ENCODE measurements around the gene NCKAP5. TPM values are rescaled to one million over a fixed set of nuclear protein-coding genes. Genes with fewer than 3 reads are reported as not detected.

The NCKAP5 gene
- polyA plus RNA-seq (2013, experiment 1 of 2) = 1.8 TPM
- 4.4 TPM for polyA plus RNA-seq (2013, experiment 2 of 2)

DNA sequence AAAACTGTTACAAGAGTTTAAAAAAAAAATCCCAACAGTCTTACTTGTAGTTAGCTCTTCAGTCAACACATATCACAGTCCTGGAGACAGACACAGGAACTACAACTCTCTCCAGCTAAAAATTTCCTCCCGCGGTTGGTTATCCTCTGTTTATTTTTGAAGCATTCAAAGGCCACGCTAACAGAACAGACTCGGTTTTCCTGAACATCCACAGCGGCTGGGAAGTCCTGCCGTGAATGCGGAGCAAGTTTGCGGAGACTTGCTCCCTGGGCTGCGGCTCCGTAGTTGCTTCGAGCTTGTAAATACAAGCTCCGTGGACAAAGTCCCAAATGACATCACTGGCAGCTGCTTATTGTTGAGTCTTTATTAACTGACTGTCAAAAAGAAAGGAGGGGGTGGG lies at the start of gene NCKAP5:
Gene NCKAP5, minus strand, starts transcription at position 292 of the 400 bp plus-strand sequence. CDS start 50,937 bp downstream, outside the sequence.
- Histone ChIP-seq H3K9ac (ENCODE audit: low read depth, low read length) (no peak within 1 kb of the TSS), H3K36me3 (ENCODE audit: insufficient read depth, low read length) (no peaks in the 10 kb centered on the region), H3K4me1 (ENCODE audit: insufficient read depth, low read length) (peaks cover 53% of the 10 kb centered on the region), H3K27ac (ENCODE audit: low read depth, low read length) (no peak within 1 kb of the TSS), H3K27me3 (ENCODE audit: insufficient read depth, low read length) (no peaks in the 10 kb centered on the region), H3K9me3 (ENCODE audit: insufficient read depth, low read depth, low read length) (no peaks in the 10 kb centered on the region), H3K4me3 (ENCODE audit: low read length) (peak within 1 kb of the TSS; percentile 14; the same call in 1 of the 2 replicates)
- WGBS = 30% methylated on average over 12 of the region's 12 CpGs

- H3K4me1 ChIP-seq (ENCODE audit: insufficient read depth, low read length) = peaks cover 22% of the 10 kb centered on the region; the same call in 1 of the 2 replicates
- no peaks in the 10 kb centered on the region for H3K36me3 ChIP-seq (ENCODE audit: insufficient read depth, low read length)
- no peak overlapping the region for H3K4me3 ChIP-seq (ENCODE audit: low read length)
- H3K9ac ChIP-seq (ENCODE audit: low read depth, low read length) = no peak overlapping the region
- no peaks in the 10 kb centered on the region for H3K27me3 ChIP-seq (ENCODE audit: insufficient read depth, low read length)
- no peaks in the 10 kb centered on the region for H3K9me3 ChIP-seq (ENCODE audit: insufficient read depth, low read depth, low read length)
- H3K27ac ChIP-seq (ENCODE audit: low read depth, low read length) = no peak overlapping the region
Measured at GRCh38 chr2:133609664-133610063, 41.4 kb upstream of the NCKAP5 start.

- Histone ChIP-seq H3K4me3 (ENCODE audit: low read length) (no peak overlapping the region), H3K4me1 (ENCODE audit: insufficient read depth, low read length) (peaks cover 22% of the 10 kb centered on the region; the same call in 1 of the 2 replicates), H3K27ac (ENCODE audit: low read depth, low read length) (no peak overlapping the region), H3K9ac (ENCODE audit: low read depth, low read length) (no peak overlapping the region), H3K36me3 (ENCODE audit: insufficient read depth, low read length) (no peaks in the 10 kb centered on the region), H3K9me3 (ENCODE audit: insufficient read depth, low read depth, low read length) (no peaks in the 10 kb centered on the region), H3K27me3 (ENCODE audit: insufficient read depth, low read length) (no peaks in the 10 kb centered on the region)
- 98% methylated on average over 1 of the region's 1 CpG for WGBS
Measured at GRCh38 chr2:133608291-133608690, 40.0 kb upstream of the NCKAP5 start.

GRCh38 chr2:133607679-133608078 lies 39.4 kb upstream of the NCKAP5 start:
- no peaks in the 10 kb centered on the region for H3K36me3 ChIP-seq (ENCODE audit: insufficient read depth, low read length)
- no peak overlapping the region for H3K9ac ChIP-seq (ENCODE audit: low read depth, low read length)
- no peaks in the 10 kb centered on the region for H3K27me3 ChIP-seq (ENCODE audit: insufficient read depth, low read length)
- WGBS = 93% methylated on average over 1 of the region's 1 CpG
- H3K27ac ChIP-seq (ENCODE audit: low read depth, low read length) = no peak overlapping the region
- H3K4me3 ChIP-seq (ENCODE audit: low read length) = no peak overlapping the region
- no peaks in the 10 kb centered on the region for H3K9me3 ChIP-seq (ENCODE audit: insufficient read depth, low read depth, low read length)
- peaks cover 22% of the 10 kb centered on the region; the same call in 1 of the 2 replicates for H3K4me1 ChIP-seq (ENCODE audit: insufficient read depth, low read length)

DNA sequence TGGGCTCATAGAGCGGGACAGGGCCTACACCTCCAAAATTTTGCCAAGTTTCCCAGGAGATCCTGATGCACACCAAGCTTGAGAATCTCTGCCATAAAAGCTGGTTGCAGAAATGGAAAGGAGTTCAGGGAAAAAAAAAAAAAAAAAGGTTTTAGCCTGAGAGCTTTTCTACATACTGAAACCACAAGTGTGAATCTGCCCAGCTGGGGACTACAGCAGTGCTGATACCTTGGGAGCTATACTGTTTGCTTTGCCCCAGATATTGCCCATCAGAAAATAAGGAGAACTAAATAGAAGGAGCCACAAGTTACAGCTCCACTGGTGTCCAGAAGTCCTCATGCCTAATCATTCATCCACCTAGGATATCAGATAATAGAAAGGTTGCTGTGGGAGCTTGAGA lies 38.4 kb upstream of the NCKAP5 start:
- Histone ChIP-seq H3K9ac (ENCODE audit: low read depth, low read length) (no peak overlapping the region), H3K36me3 (ENCODE audit: insufficient read depth, low read length) (no peaks in the 10 kb centered on the region), H3K4me1 (ENCODE audit: insufficient read depth, low read length) (peaks cover 22% of the 10 kb centered on the region; the same call in 1 of the 2 replicates), H3K4me3 (ENCODE audit: low read length) (no peak overlapping the region), H3K27ac (ENCODE audit: low read depth, low read length) (no peak overlapping the region), H3K27me3 (ENCODE audit: insufficient read depth, low read length) (no peaks in the 10 kb centered on the region), H3K9me3 (ENCODE audit: insufficient read depth, low read depth, low read length) (no peaks in the 10 kb centered on the region)
- WGBS = 93% methylated on average over 1 of the region's 1 CpG

- no peaks in the 10 kb centered on the region for H3K36me3 ChIP-seq (ENCODE audit: insufficient read depth, low read length)
- H3K4me1 ChIP-seq (ENCODE audit: insufficient read depth, low read length) = peaks cover 20% of the 10 kb centered on the region; the same call in 1 of the 2 replicates
- H3K27me3 ChIP-seq (ENCODE audit: insufficient read depth, low read length) = no peaks in the 10 kb centered on the region
- 88% methylated on average over 1 of the region's 1 CpG for WGBS
- H3K27ac ChIP-seq (ENCODE audit: low read depth, low read length) = no peak overlapping the region
- H3K9ac ChIP-seq (ENCODE audit: low read depth, low read length) = no peak overlapping the region
- H3K4me3 ChIP-seq (ENCODE audit: low read length) = no peak overlapping the region
- H3K9me3 ChIP-seq (ENCODE audit: insufficient read depth, low read depth, low read length) = no peaks in the 10 kb centered on the region
Measured at GRCh38 chr2:133605766-133606137, 37.5 kb upstream of the NCKAP5 start.

DNA sequence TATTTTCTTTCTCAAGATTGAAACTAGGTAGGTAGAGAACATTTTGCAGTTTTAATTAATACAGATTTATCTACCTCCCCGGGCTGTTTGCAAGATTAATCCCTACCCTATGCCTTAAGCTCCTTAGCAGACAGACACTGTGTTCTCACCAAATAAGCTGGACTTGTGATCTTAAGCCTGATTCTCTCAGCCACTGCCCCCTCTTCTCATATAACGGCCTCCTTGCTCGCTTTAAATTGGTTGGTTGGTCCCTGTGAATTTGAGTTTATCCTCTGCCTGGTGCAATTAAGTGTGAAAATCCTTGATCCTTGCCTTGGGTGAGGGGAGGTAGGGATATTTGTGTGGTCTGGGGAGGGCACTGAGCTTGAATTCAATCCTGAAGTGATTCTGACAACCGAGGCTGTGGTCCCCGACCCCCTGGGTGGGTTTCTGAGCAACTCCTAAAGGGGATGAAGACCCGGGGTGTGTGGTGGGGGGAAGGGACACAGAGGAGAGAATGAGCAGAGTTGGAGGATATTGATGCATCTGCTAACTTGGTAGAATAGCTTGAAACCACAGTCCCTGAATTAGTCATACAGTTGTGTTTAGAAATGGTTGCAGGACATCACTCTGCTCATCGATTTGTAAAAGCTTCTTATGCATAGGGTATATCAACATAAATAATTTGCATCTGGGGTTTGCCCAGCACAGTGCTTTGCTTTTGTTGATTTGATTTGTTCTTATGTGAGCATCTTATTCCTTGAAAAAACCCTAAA lies 36.9 kb upstream of the NCKAP5 start:
- H3K9me3 ChIP-seq (ENCODE audit: insufficient read depth, low read depth, low read length) = no peaks in the 10 kb centered on the region
- H3K27ac ChIP-seq (ENCODE audit: low read depth, low read length) = no peak overlapping the region
- H3K27me3 ChIP-seq (ENCODE audit: insufficient read depth, low read length) = no peaks in the 10 kb centered on the region
- H3K9ac ChIP-seq (ENCODE audit: low read depth, low read length) = no peak overlapping the region
- H3K4me3 ChIP-seq (ENCODE audit: low read length) = no peak overlapping the region
- H3K4me1 ChIP-seq (ENCODE audit: insufficient read depth, low read length) = peaks cover 15% of the 10 kb centered on the region; the same call in 1 of the 2 replicates
- WGBS = 70% methylated on average over 7 of the region's 7 CpGs
- H3K36me3 ChIP-seq (ENCODE audit: insufficient read depth, low read length) = no peaks in the 10 kb centered on the region

- no peaks in the 10 kb centered on the region for H3K27me3 ChIP-seq (ENCODE audit: insufficient read depth, low read length)
- H3K27ac ChIP-seq (ENCODE audit: low read depth, low read length) = no peak overlapping the region
- WGBS = 95% methylated on average over 10 of the region's 10 CpGs
- no peaks in the 10 kb centered on the region for H3K9me3 ChIP-seq (ENCODE audit: insufficient read depth, low read depth, low read length)
- no peaks in the 10 kb centered on the region for H3K36me3 ChIP-seq (ENCODE audit: insufficient read depth, low read length)
- peaks cover 12% of the 10 kb centered on the region; the same call in 1 of the 2 replicates for H3K4me1 ChIP-seq (ENCODE audit: insufficient read depth, low read length)
- no peak overlapping the region for H3K9ac ChIP-seq (ENCODE audit: low read depth, low read length)
- no peak overlapping the region for H3K4me3 ChIP-seq (ENCODE audit: low read length)
Measured at GRCh38 chr2:133603109-133603508, 34.8 kb upstream of the NCKAP5 start.

DNA sequence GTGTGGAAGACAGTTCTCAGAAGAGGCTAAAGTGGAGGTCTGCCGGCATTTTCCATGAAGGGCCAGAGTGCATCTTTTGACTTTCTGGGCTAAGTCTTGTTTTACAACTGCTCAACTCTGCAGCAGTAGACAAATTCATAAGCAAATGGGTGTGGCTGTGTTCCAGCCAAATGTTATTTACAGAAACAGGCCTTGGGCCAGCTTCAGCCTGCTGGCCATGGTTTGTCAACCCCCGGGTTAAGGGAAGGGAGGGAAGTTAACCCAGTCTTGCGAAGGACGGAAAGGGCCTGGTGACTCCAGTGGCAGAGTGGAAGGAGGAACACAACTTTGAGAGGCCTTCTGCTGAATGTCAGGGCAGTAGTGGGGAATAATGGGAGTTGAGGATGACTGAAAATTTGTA lies 34.3 kb upstream of the NCKAP5 start:
- Histone ChIP-seq H3K27ac (ENCODE audit: low read depth, low read length) (no peak overlapping the region), H3K27me3 (ENCODE audit: insufficient read depth, low read length) (no peaks in the 10 kb centered on the region), H3K9ac (ENCODE audit: low read depth, low read length) (no peak overlapping the region), H3K4me1 (ENCODE audit: insufficient read depth, low read length) (peaks cover 12% of the 10 kb centered on the region; the same call in 1 of the 2 replicates), H3K4me3 (ENCODE audit: low read length) (no peak overlapping the region), H3K36me3 (ENCODE audit: insufficient read depth, low read length) (no peaks in the 10 kb centered on the region), H3K9me3 (ENCODE audit: insufficient read depth, low read depth, low read length) (no peaks in the 10 kb centered on the region)
- WGBS = 95% methylated on average over 4 of the region's 4 CpGs

- Histone ChIP-seq H3K9me3 (ENCODE audit: insufficient read depth, low read depth, low read length) (no peaks in the 10 kb centered on the region), H3K4me3 (ENCODE audit: low read length) (no peak overlapping the region), H3K4me1 (ENCODE audit: insufficient read depth, low read length) (peaks cover 8% of the 10 kb centered on the region; the same call in 1 of the 2 replicates), H3K27ac (ENCODE audit: low read depth, low read length) (no peak overlapping the region), H3K9ac (ENCODE audit: low read depth, low read length) (no peak overlapping the region), H3K36me3 (ENCODE audit: insufficient read depth, low read length) (no peaks in the 10 kb centered on the region), H3K27me3 (ENCODE audit: insufficient read depth, low read length) (no peaks in the 10 kb centered on the region)
- 88% methylated on average over 13 of the region's 13 CpGs for WGBS
Measured at GRCh38 chr2:133600266-133600928, 32.1 kb upstream of the NCKAP5 start.

DNA sequence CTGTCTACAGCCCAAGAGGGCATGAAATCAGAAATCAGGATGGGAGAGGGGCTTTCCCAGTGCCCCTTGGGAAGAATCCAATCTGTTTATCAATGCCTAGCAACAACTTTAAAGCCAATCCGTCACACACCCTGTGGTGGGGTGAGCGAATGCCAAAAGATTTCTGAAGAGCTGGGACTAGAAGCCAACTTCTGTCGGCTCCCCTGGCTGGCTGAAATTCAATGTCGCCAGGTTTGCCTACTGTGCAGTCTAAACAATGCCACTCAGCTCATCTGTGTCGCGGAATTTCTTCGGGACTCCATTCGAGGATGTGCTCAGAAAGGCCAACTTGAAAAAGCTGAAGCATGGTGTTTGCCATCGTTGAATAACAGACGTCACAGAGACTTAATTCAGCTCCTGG lies 31.5 kb upstream of the NCKAP5 start:
- Histone ChIP-seq H3K4me1 (ENCODE audit: insufficient read depth, low read length) (peaks cover 2% of the 10 kb centered on the region; the same call in 1 of the 2 replicates), H3K27me3 (ENCODE audit: insufficient read depth, low read length) (no peaks in the 10 kb centered on the region), H3K9ac (ENCODE audit: low read depth, low read length) (no peak overlapping the region), H3K9me3 (ENCODE audit: insufficient read depth, low read depth, low read length) (no peaks in the 10 kb centered on the region), H3K4me3 (ENCODE audit: low read length) (no peak overlapping the region), H3K36me3 (ENCODE audit: insufficient read depth, low read length) (no peaks in the 10 kb centered on the region), H3K27ac (ENCODE audit: low read depth, low read length) (no peak overlapping the region)
- 93% methylated on average over 10 of the region's 10 CpGs for WGBS
